ENCODE measurements around the gene ROR2. TPM values are rescaled to one million over a fixed set of nuclear protein-coding genes. Genes with fewer than 3 reads are reported as not detected.
A peak's percentile ranks its signal among the peaks of the same experiment; 100 is the strongest.
"Not testable (repeated sequence)": the region's sequence is repeated elsewhere in the genome, so short reads cannot be mapped to it uniquely, and the experiment has no call there.

Gene ROR2
- total RNA-seq, 4 donors from 2014 or later = 1.8 to 4.2 (median 2.7) TPM

GRCh38 chr9:91519520-91520277, 430.3 kb downstream of the ROR2 start:
- no peaks in the 10 kb centered on the region for H3K27me3 ChIP-seq
- H3K9me3 ChIP-seq = peaks cover 0 to 6% (median 0%) of the 10 kb centered on the region in 4 donors
- 63 to 74% methylated on average over 2 of the region's 2 CpGs for WGBS, 2 donors
- no peak for DNase-seq (ENCODE audit: low spot score in 2 of 2)
- no peak overlapping the region for H3K4me3 ChIP-seq
- H3K4me1 ChIP-seq = no peaks in the 10 kb centered on the region
- TF ChIP-seq CTCF (IDR thresholded peaks at IDR 0.05) = no peak
- no peak for TF ChIP-seq POLR2A (IDR thresholded peaks at IDR 0.05)
- TF ChIP-seq EP300 (IDR thresholded peaks at IDR 0.05) = no peak
- H3K27ac ChIP-seq = no peak overlapping the region
- no peaks in the 10 kb centered on the region for H3K36me3 ChIP-seq

GRCh38 chr9:91518462-91518861, 431.6 kb downstream of the ROR2 start:
- DNase-seq (ENCODE audit: low spot score in 2 of 2) = no peak
- Histone ChIP-seq H3K4me3 (no peak overlapping the region), H3K27me3 (no peaks in the 10 kb centered on the region), H3K36me3 (no peaks in the 10 kb centered on the region), H3K27ac (no peak overlapping the region), H3K4me1 (no peaks in the 10 kb centered on the region), H3K9me3 (peaks cover 0 to 6% (median 0%) of the 10 kb centered on the region in 4 donors)
- no peak for TF ChIP-seq POLR2A (IDR thresholded peaks at IDR 0.05)
- no peak for TF ChIP-seq CTCF (IDR thresholded peaks at IDR 0.05)
- no peak for TF ChIP-seq EP300 (IDR thresholded peaks at IDR 0.05)
- WGBS, 2 donors = 94 to 98% methylated on average over 5 of the region's 5 CpGs

GRCh38 chr9:91517801-91518200, 432.2 kb downstream of the ROR2 start:
- peaks cover 0 to 6% (median 0%) of the 10 kb centered on the region in 4 donors for H3K9me3 ChIP-seq
- 78 to 79% methylated on average over 3 of the region's 3 CpGs for WGBS, 2 donors
- H3K4me1 ChIP-seq = no peaks in the 10 kb centered on the region
- H3K27ac ChIP-seq = no peak overlapping the region
- no peak for DNase-seq (ENCODE audit: low spot score in 2 of 2)
- no peak overlapping the region for H3K4me3 ChIP-seq
- H3K36me3 ChIP-seq = no peaks in the 10 kb centered on the region
- TF ChIP-seq CTCF (IDR thresholded peaks at IDR 0.05) (no peak), EP300 (IDR thresholded peaks at IDR 0.05) (no peak), POLR2A (IDR thresholded peaks at IDR 0.05) (no peak)
- H3K27me3 ChIP-seq = no peaks in the 10 kb centered on the region

- H3K27me3 ChIP-seq; H3K36me3 ChIP-seq; H3K4me1 ChIP-seq; H3K4me3 ChIP-seq; H3K9me3 ChIP-seq; DNase-seq (ENCODE audit: low spot score in 2 of 2): not testable (repeated sequence)
- H3K27ac ChIP-seq = peak overlapping the region in 1 of 4 donors; percentile 47
- 84 to 88% methylated on average over 4 of the region's 4 CpGs for WGBS, 2 donors
These were observed 432.7 kb downstream of the ROR2 start for GRCh38 chr9:91517332-91517731.

GRCh38 chr9:91516777-91517176, 433.3 kb downstream of the ROR2 start:
- Histone ChIP-seq H3K27me3 (no peaks in the 10 kb centered on the region), H3K36me3 (no peaks in the 10 kb centered on the region), H3K4me3 (no peak overlapping the region), H3K9me3 (peaks cover 0 to 10% (median 3%) of the 10 kb centered on the region in 4 donors), H3K27ac (peak overlapping the region in 2 of 4 donors; percentile 47 to 85), H3K4me1 (no peaks in the 10 kb centered on the region)
- WGBS, 2 donors = 88 to 93% methylated on average over 5 of the region's 5 CpGs
- TF ChIP-seq EP300 (IDR thresholded peaks at IDR 0.05) (no peak), CTCF (IDR thresholded peaks at IDR 0.05) (no peak), POLR2A (IDR thresholded peaks at IDR 0.05) (no peak)
- DNase-seq (ENCODE audit: low spot score in 2 of 2) = no peak
